HG03103 (cell line): ENCODE measurements around the gene RPP25.
"Not testable (repeated sequence)": the region's sequence is repeated elsewhere in the genome, so short reads cannot be mapped to it uniquely, and the experiment has no call there.

Source experiments
- ATAC-seq: cut with Tn5 transposase; IDR thresholded peaks from one replicate; pipeline ENCODE4 v1.9.1; 2021; ENCODE audit warnings: low read depth; ENCODE audit not compliant: unreplicated experiment

RPP25 gene

GRCh38 chr15:74963213-74963612 lies 6.6 kb upstream of the RPP25 start:
- no peak for ATAC-seq

GRCh38 chr15:74962671-74963070 lies 6.1 kb upstream of the RPP25 start:
- no peak for ATAC-seq

- ATAC-seq: no peak
Measured at GRCh38 chr15:74962219-74962618, 5.6 kb upstream of the RPP25 start.

- ATAC-seq: no peak
Measured at GRCh38 chr15:74961616-74962015, 5.0 kb upstream of the RPP25 start.

- no peak for ATAC-seq
Measured at GRCh38 chr15:74960995-74961588, 4.5 kb upstream of the RPP25 start.

- no peak for ATAC-seq
Measured at GRCh38 chr15:74960286-74960685, 3.7 kb upstream of the RPP25 start.

GRCh38 chr15:74959586-74959939 lies 3.0 kb upstream of the RPP25 start:
- ATAC-seq: no peak

GRCh38 chr15:74958908-74959585 lies 2.5 kb upstream of the RPP25 start:
- no peak for ATAC-seq

GRCh38 chr15:74958320-74958907 lies 1.8 kb upstream of the RPP25 start:
- ATAC-seq: no peak

GRCh38 chr15:74957476-74958035 lies 984 bp upstream of the RPP25 start:
- ATAC-seq: no peak

- ATAC-seq: peak; percentile 35
Measured at GRCh38 chr15:74955796-74956647, 550 bp downstream of the RPP25 start.

- no peak for ATAC-seq
Measured at GRCh38 chr15:74955017-74955416, 1.6 kb downstream of the RPP25 start.

- ATAC-seq: no peak
Measured at GRCh38 chr15:74954515-74954914, 2.1 kb downstream of the RPP25 start.

- no peak for ATAC-seq
Measured at GRCh38 chr15:74951006-74951405, 5.6 kb downstream of the RPP25 start.

- ATAC-seq: no peak
Measured at GRCh38 chr15:74950078-74950908, 6.3 kb downstream of the RPP25 start.

- peak; percentile 83 for ATAC-seq
Measured at GRCh38 chr15:74937590-74938371, 18.8 kb downstream of the RPP25 start, which contains the start of gene COX5A. Gene COX5A, minus strand, starts transcription at chr15:74938073. Its CDS starts 59 bp downstream, at chr15:74938014.

GRCh38 chr15:74937272-74937589 lies 19.3 kb downstream of the RPP25 start:
- ATAC-seq: no peak

- not testable (repeated sequence) for ATAC-seq
Measured at GRCh38 chr15:74935193-74935592, 21.4 kb downstream of the RPP25 start.

GRCh38 chr15:74933573-74933972 lies 23.0 kb downstream of the RPP25 start:
- no peak for ATAC-seq
